Chondrocyte (in vitro differentiated cells): ENCODE results near the gene HOXA2. TPM values are rescaled to one million over a fixed set of nuclear protein-coding genes. Genes with fewer than 3 reads are reported as not detected.

ENCODE experiments used
- DNase-seq: peaks from one replicate; pipeline ENCODE4 v3.0.0; 2021; ENCODE audit warnings: mixed read lengths, low spot score
- H3K27ac Mint-ChIP-seq: one replicate; pipeline ENCODE4 v1.8.0; 2021; ENCODE audit warnings: mild to moderate bottlenecking, moderate library complexity, mixed read lengths; ENCODE audit not compliant: unreplicated experiment
- H3K27me3 Mint-ChIP-seq: 2 replicates; pipeline ENCODE4 v1.8.0; 2021; ENCODE audit warnings: low read depth, mixed read lengths
- H3K36me3 Mint-ChIP-seq: 2 replicates; pipeline ENCODE4 v1.8.0; 2021; ENCODE audit warnings: low read depth, mixed read lengths
- H3K4me1 Mint-ChIP-seq: 2 replicates; pipeline ENCODE4 v1.8.0; 2021; ENCODE audit warnings: low read depth, mild to moderate bottlenecking, mixed read lengths
- H3K4me3 Mint-ChIP-seq: one replicate; pipeline ENCODE4 v1.8.0; 2021; ENCODE audit warnings: mild to moderate bottlenecking, moderate library complexity, mixed read lengths; ENCODE audit not compliant: unreplicated experiment
- H3K9me3 Mint-ChIP-seq: 2 replicates; pipeline ENCODE4 v1.8.0; 2021; ENCODE audit warnings: low read depth, mixed read lengths
- CTCF ChIP-seq: fragments of 200-600 bp; sonication (generic); IDR thresholded peaks from 2 replicates; pipeline ENCODE4 v1.5.0; 2021; ENCODE audit warnings: antibody characterized with exemption, mild to moderate bottlenecking, moderate library complexity
- total RNA-seq: library from RNA; stranded (reverse); gene quantifications from 3 replicates; pipeline ENCODE4 v1.2.1, GENCODE V29; 2021

Gene HOXA2
- total RNA-seq, 1 donor from 2014 or later: 10.2 TPM

- TF ChIP-seq CTCF: no peak
- Mint-ChIP-seq H3K27me3 (peaks cover 89% of the 10 kb centered on the region), H3K4me1 (peaks cover 9% of the 10 kb centered on the region), H3K27ac (no peak overlapping the region), H3K9me3 (no peaks in the 10 kb centered on the region), H3K4me3 (no peak overlapping the region), H3K36me3 (peaks cover 9% of the 10 kb centered on the region)
- DNase-seq: no peak
Measured at GRCh38 chr7:27126596-27127327, 24.3 kb upstream of the HOXA2 start.

- H3K9me3 Mint-ChIP-seq: no peaks in the 10 kb centered on the region
- H3K4me3 Mint-ChIP-seq: no peak overlapping the region
- no peak for DNase-seq
- H3K27ac Mint-ChIP-seq: no peak overlapping the region
- peaks cover 9% of the 10 kb centered on the region for H3K36me3 Mint-ChIP-seq
- peaks cover 9% of the 10 kb centered on the region for H3K4me1 Mint-ChIP-seq
- H3K27me3 Mint-ChIP-seq: peaks cover 89% of the 10 kb centered on the region
- TF ChIP-seq CTCF: no peak
Measured at GRCh38 chr7:27125986-27126394, 23.5 kb upstream of the HOXA2 start.

GRCh38 chr7:27124902-27125689 is 22.6 kb upstream of the HOXA2 start:
- Mint-ChIP-seq H3K9me3 (no peaks in the 10 kb centered on the region), H3K4me1 (peaks cover 9% of the 10 kb centered on the region), H3K4me3 (no peak overlapping the region), H3K27ac (no peak overlapping the region), H3K36me3 (peaks cover 9% of the 10 kb centered on the region), H3K27me3 (peaks cover 97% of the 10 kb centered on the region)
- TF ChIP-seq CTCF: no peak
- DNase-seq: no peak

GRCh38 chr7:27124096-27124901 is 21.8 kb upstream of the HOXA2 start:
- peaks cover 11% of the 10 kb centered on the region for H3K36me3 Mint-ChIP-seq
- H3K27me3 Mint-ChIP-seq: peaks cover 99% of the 10 kb centered on the region
- H3K4me3 Mint-ChIP-seq: peak overlapping the region; percentile 40
- no peak overlapping the region for H3K27ac Mint-ChIP-seq
- H3K9me3 Mint-ChIP-seq: no peaks in the 10 kb centered on the region
- no peak for DNase-seq
- H3K4me1 Mint-ChIP-seq: peaks cover 9% of the 10 kb centered on the region
- no peak for TF ChIP-seq CTCF
